Stimulated activated CD8-positive, alpha-beta memory T cell treated with anti-CD3 and anti-CD28 coated beads, Interleukin-15, amount 100 ng/mL, for 1 hour (primary cell): Measurements from ENCODE around the gene EBF4.
"Not testable (repeated sequence)": the region's sequence is repeated elsewhere in the genome, so short reads cannot be mapped to it uniquely, and the experiment has no call there.

Experiments used
- DNase-seq: peaks from one replicate; pipeline ENCODE4 v3.0.0-alpha.2; 2020; ENCODE audit warnings: low read depth

EBF4 gene

GRCh38 chr20:2759143-2759542 is 66.6 kb downstream of the EBF4 start:
- no peak for DNase-seq

DNA sequence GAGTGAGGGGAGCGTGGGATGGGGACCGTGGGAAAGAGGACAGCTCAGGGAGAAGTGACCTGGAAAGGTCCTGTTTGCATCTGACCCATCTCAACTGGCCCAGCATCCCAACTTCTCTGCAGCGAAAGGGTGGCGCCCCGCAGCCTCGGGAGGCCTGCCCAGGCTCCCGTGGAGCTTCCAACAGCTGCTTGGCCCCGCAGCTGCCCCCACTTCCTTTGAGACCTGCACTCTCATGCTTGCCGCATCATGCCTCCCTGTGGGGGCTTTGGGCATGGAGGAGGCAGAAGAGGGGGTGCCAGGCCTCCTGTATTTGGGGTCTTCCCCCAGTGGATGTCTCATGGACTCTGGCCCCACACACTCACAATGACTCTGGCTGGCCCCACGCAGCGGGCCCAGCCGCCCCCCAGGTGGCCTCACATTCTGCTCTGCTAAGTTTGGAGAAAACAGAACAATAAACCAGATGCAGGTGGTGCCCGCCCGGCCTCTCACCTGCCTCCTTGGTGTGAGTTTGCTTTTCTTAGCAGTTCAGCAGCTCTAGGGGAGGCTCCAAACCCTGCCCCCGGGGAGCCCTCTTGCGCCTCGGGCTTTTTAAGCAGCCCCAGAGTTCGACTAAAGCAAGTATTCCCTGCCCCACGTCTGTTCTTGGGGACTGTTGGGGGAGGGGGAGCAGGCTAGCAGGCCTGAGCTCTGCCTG is 67.2 kb downstream of the EBF4 start:
- DNase-seq, result no peak

- DNase-seq, result no peak
Observed at GRCh38 chr20:2760297-2760951, 67.8 kb downstream of the EBF4 start.

DNA sequence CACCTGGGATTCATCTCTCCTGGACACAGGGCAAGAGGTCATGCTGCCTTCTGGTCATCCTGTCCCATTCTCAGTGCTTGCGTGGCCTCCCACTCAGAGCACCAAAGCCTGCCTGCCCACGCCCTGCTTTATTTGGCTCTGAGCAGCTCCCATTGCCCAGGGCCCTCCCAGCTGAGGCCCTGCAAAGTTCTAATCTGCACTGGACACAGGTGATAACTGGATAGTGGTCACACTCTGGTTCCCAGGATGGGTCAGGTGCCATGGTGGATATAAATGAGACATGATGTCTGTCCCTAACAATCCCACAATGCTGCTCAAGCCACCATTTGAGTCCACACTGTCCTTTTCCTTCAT is 68.3 kb downstream of the EBF4 start:
- DNase-seq, result no peak

DNA sequence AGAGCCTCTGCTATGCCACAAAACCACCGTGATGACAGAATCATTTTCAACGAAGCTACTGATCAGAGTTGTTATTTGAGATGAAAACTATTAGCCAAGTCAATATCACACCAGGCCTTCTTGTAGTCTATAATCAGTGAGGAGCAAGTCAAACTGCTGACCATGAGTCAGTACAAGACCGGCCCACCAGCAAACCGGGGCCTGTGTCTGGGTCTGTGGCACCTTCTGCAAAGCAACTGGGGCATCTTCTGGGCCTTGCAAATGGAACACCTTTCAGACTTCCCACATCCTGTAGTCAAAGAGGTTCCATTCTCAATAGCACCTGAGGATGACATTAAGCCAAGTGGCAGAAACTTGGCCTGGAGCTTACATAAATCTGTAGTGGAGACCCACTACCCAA is 69.3 kb downstream of the EBF4 start:
- DNase-seq, result no peak

GRCh38 chr20:2762578-2763131 is 70.1 kb downstream of the EBF4 start:
- no peak for DNase-seq

- DNase-seq, result no peak
Observed at GRCh38 chr20:2763186-2763585, 70.6 kb downstream of the EBF4 start.

GRCh38 chr20:2767768-2768631 is 75.4 kb downstream of the EBF4 start:
- DNase-seq, result no peak

GRCh38 chr20:2768632-2769015 is 76.0 kb downstream of the EBF4 start:
- DNase-seq, result no peak

- not testable (repeated sequence) for DNase-seq
Observed at GRCh38 chr20:2770091-2770490, 77.5 kb downstream of the EBF4 start.

DNA sequence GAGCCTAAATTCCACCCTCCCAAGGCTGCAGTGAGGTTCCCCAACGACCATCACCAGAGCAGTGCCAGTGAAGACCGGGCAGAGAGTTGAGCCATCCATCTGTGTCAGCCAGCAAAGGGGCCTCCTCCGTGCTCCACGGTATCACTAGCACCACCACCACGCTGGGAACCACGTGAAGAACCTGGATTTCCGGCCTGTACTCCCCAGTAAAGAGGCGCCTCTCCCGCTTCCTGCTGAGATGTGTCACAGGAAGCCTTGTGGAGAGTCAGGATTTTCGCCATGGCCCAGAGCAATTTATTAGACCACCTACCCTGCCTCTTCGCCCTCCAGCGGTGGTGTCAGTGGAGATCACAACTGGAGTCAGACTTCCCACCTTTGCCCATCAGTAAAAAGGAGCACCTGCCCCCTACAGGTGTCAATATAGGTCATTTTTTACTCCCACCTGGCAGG is 79.1 kb downstream of the EBF4 start:
- DNase-seq, result no peak

DNA sequence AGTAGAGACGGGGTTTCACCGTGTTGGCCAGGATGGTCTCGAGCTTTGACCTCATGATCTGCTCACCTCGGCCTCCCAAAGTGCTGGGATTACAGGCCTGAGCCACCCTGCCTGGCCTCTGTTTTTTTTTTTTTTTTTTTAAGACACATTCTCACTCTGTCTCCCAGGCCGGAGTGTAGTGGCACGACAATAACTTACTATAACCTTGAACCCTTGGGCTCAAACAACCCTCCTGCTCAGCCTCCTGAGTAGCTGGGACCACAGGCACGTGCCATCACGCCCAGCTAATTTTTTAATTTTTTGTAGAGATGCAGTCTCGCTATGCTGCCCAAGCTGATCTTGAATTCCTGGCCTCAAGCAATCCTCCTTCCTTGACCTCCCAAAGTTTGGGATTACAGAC is 81.2 kb downstream of the EBF4 start:
- no peak for DNase-seq

DNA sequence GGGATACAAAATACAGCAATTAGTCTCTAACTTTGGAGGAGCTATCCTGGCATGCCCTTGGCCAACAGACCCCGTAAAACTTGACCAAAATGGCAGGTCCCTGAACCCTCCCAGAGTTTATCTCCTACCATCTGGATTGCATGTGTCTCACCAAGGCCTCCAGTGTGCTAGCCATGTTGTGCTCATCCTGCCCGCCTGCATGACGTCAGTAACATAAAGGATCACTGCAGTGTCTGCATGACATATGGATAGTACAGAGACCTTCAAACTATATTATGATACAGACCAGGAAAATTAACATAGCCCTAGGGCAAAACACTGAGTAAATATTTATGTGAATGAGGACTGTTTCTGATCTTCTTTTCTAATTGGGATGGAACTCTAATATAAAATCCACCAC is 82.6 kb downstream of the EBF4 start:
- no peak for DNase-seq

DNA sequence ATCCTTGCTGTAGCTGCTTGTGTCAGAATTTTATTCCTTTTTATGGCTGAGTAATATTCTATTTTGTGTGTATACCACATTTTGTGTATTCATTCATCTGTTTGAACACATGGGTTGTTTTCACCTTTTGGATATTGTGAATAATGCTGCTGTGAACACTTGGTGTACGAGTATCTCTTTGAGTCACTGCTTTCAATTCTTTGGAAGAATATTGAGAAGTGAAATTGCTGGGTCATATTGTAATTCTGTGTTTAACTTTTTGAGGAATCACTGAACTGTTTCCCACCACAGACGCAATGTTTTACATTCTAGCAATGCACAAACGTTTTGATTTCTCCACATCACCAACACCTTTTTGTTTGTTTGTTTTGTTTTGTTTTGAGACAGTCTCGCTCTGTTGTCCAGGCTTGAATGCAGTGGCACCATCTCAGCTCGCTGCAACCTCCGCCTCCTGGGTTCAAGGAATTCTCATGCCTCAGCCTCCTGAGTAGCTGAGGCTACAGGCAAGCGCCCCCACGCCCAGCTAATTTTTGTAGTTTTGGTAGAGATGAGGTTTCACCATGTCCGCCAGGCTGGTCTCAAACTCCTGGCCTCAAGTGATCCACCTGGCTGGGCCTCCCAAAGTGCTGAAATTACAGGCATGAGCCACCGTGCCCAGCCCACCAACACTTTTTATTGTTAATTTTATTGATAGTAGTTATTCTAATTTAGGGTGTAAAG is 86.2 kb downstream of the EBF4 start:
- no peak for DNase-seq

- DNase-seq, result no peak
Observed at GRCh38 chr20:2780948-2781347, 88.4 kb downstream of the EBF4 start.

GRCh38 chr20:2783908-2784566 is 91.5 kb downstream of the EBF4 start:
- no peak for DNase-seq

DNA sequence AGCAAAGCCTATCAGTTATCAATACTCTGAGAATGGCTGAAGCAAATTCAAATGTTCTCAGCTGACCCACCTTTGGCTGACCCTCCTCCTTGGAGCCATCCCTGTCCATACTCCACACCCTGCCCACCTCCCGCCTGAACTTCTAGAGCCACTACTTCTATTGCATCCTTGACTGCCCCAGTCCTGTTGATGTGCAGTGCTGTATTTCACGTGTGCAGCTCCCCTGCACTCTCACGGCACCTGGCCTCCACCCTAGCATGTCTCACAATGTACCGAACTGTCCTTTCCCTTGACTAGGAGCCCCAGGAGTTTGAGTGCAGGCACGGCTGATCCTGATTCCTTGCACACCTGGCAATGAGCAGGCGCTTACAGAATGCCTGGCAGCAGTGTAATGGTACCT is 100.9 kb downstream of the EBF4 start:
- DNase-seq, result no peak

DNA sequence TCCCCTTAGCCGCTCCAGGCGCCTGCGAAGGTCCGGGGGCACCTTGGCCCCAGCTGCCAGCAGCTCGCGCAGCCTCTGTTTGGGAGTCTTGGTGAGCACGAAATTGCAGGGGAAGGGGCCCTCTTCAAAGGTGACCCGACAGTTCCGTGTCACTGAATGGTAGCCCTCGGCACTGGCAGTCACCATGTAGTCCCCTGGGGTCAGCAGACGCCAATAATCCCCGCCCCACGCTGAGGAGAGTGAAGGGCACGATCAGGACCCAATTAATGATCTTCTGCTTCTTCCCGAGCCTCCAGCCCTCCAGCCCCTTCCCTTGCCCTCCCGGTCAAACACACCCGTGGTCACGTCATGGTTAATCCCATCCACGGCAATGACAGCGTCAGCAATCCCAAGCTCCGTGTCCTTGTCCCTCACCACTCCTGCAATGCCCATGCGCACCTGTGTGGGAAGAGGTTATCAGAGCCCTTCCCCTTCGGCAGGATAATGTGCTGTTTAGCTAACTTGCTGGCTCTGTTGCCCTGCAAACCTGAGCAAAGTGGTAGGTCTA is 101.7 kb downstream of the EBF4 start:
- no peak for DNase-seq

GRCh38 chr20:2794866-2795447 is 102.4 kb downstream of the EBF4 start:
- no peak for DNase-seq

- no peak for DNase-seq
Observed at GRCh38 chr20:2795451-2795850, 102.9 kb downstream of the EBF4 start.
